HCT116 (cell line): ENCODE measurements around the gene RGS10. TPM values are rescaled to one million over a fixed set of nuclear protein-coding genes. Genes with fewer than 3 reads are reported as not detected.
"Not testable (repeated sequence)": the region's sequence is repeated elsewhere in the genome, so short reads cannot be mapped to it uniquely, and the experiment has no call there.

Source experiments
- ATAC-seq: fragments of 200-7000 bp; cut with Tn5 transposase; 2 replicates; pipeline ENCODE4 v1.9.1; 2020; ENCODE audit warnings: mild to moderate bottlenecking, moderate library complexity
- BruUV-seq: library from RNA; stranded (reverse); fragments of 400-500 nt; replicated peaks from 2 replicates; lab custom pipeline; 2021; lab: Mats Ljungman, UMichigan
- CTCF ChIA-PET: fragments of 300-600 bp; sonication (Branson Sonifier 250); formaldehyde crosslinking; loops from one replicate; lab custom pipeline; 2021; ENCODE audit warnings: antibody characterized with exemption; lab: Charles Lee
- POLR2A ChIA-PET: fragments of 300-600, 350-600 bp; sonication (Branson Sonifier 250); formaldehyde crosslinking; loops from one replicate; lab custom pipeline; 2021; ENCODE audit warnings: antibody characterized with exemption; lab: Charles Lee
- RAD21 ChIA-PET, 2 experiments: fragments of 300-600 bp; sonication (Branson Sonifier 250); formaldehyde crosslinking; loops; one replicate each; lab custom pipeline; 2023; ENCODE audit warnings: low total read pairs in 2 of 2; ENCODE audit not compliant: uncharacterized antibody in 2 of 2, unreplicated experiment in 2 of 2, low non-redundant PET in 1 of 2; lab: Charles Lee
- DNase-seq: peaks from one replicate; pipeline ENCODE4 v3.0.0-alpha.2; 2010; ENCODE audit warnings: low read depth, low spot score
- H2AFZ ChIP-seq: fragments of 200-600 bp; shearing (Covaris generic), sonication (generic); 2 replicates; pipeline ENCODE4 v1.6.1; 2017; ENCODE audit warnings: low read depth, mixed run types, mixed read lengths, antibody characterized with exemption, low read length; ENCODE audit not compliant: poor library complexity, severe bottlenecking
- H3K27ac ChIP-seq: 2 replicates; pipeline ENCODE4 v1.5.1; 2012; ENCODE audit warnings: low read depth, low read length
- H3K27me3 ChIP-seq: fragments of 200-600 bp; sonication (generic); 2 replicates; pipeline ENCODE4 v1.6.1; 2016; ENCODE audit warnings: mixed run types, low read length, mixed read lengths; ENCODE audit not compliant: insufficient read depth
- H3K36me3 ChIP-seq, 2 experiments: fragments of 200-500 bp in 1 of 2; fragments of 200-600 bp in 1 of 2; sonication (Bioruptor generic) in 1 of 2; sonication (generic) in 1 of 2; 2 replicates each; pipeline versions ENCODE4 v1.5.1 to v1.6.1; 2014 to 2016; ENCODE audit warnings: low read length in 2 of 2, inconsistent platforms in 1 of 2, mixed read lengths in 1 of 2, mixed run types in 1 of 2; ENCODE audit not compliant: insufficient read depth in 2 of 2, control insufficient read depth in 1 of 2
- H3K4me1 ChIP-seq, 2 experiments: fragments of 200-600 bp in 1 of 2; sonication (generic) in 1 of 2; 2 replicates each; pipeline versions ENCODE4 v1.5.1 to v1.6.1; 2012 to 2017; ENCODE audit warnings: low read length in 2 of 2, inconsistent platforms in 1 of 2, mild to moderate bottlenecking in 1 of 2, mixed read lengths in 1 of 2, mixed run types in 1 of 2, moderate library complexity in 1 of 2; ENCODE audit not compliant: insufficient read depth in 2 of 2, control insufficient read depth in 1 of 2
- H3K4me2 ChIP-seq: fragments of 200-600 bp; sonication (generic); 2 replicates; pipeline ENCODE4 v1.6.1; 2017; ENCODE audit warnings: mixed run types, low read length, mixed read lengths
- H3K4me3 ChIP-seq, 2 experiments: fragments of 200-600 bp in 1 of 2; sonication (generic) in 1 of 2; replicated peaks in 1 of 2; 2 replicates each; pipeline ENCODE4 v1.5.1; 2011 to 2016; ENCODE audit warnings: low read length in 2 of 2, control low read depth in 1 of 2, low read depth in 1 of 2, mild to moderate bottlenecking in 1 of 2, mixed read lengths in 1 of 2, mixed run types in 1 of 2
- H3K79me2 ChIP-seq: fragments of 200-600 bp; sonication (generic); 2 replicates; pipeline ENCODE4 v1.6.1; 2017; ENCODE audit warnings: mild to moderate bottlenecking, mixed run types, low read length, moderate library complexity, mixed read lengths; ENCODE audit not compliant: insufficient read depth
- H3K9ac ChIP-seq: fragments of 200-600 bp; sonication (generic); 2 replicates; pipeline ENCODE4 v1.6.1; 2016; ENCODE audit warnings: low read length, mixed read lengths
- H3K9me2 ChIP-seq: fragments of 200-600 bp; sonication (generic), shearing (Covaris generic); 2 replicates; pipeline ENCODE4 v1.6.1; 2017; ENCODE audit warnings: mixed run types, mild to moderate bottlenecking, moderate library complexity; ENCODE audit not compliant: insufficient read depth
- H3K9me3 ChIP-seq, 2 experiments: fragments of 200-500 bp in 1 of 2; fragments of 200-600 bp in 1 of 2; sonication (Bioruptor generic) in 1 of 2; sonication (generic) in 1 of 2; 2 replicates each; pipeline ENCODE4 v1.6.1; 2014 to 2017; ENCODE audit warnings: low read length in 2 of 2, mixed read lengths in 2 of 2, inconsistent platforms in 1 of 2, low read depth in 1 of 2, mild to moderate bottlenecking in 1 of 2, mixed run types in 1 of 2, moderate library complexity in 1 of 2; ENCODE audit not compliant: control insufficient read depth in 1 of 2, insufficient read depth in 1 of 2
- H4K20me1 ChIP-seq: fragments of 200-600 bp; sonication (generic), shearing (Covaris generic); 2 replicates; pipeline ENCODE4 v1.6.1; 2017; ENCODE audit warnings: mixed run types, mild to moderate bottlenecking, moderate library complexity; ENCODE audit not compliant: insufficient read depth
- EGR1 ChIP-seq: IDR thresholded peaks from 2 replicates; pipeline ENCODE4 v1.6.1; 2012; ENCODE audit warnings: low read depth
- EZH2phosphoT487 ChIP-seq: fragments of 200-600 bp; IDR thresholded peaks from 2 replicates; pipeline ENCODE4 v1.6.1; 2018; ENCODE audit warnings: antibody characterized with exemption, borderline replicate concordance
- JUND ChIP-seq: IDR thresholded peaks from 2 replicates; pipeline ENCODE4 v1.6.1; 2012
- YY1 ChIP-seq: IDR thresholded peaks from 2 replicates; pipeline ENCODE4 v1.6.1; 2011; ENCODE audit warnings: low read length, low read depth, moderate library complexity, mild to moderate bottlenecking; ENCODE audit not compliant: insufficient replicate concordance; ENCODE audit errors: extremely low read depth
- ZFX ChIP-seq: fragments of 450-650 bp; IDR thresholded peaks from 2 replicates; pipeline ENCODE4 v1.6.1; 2017
- ZNF274 ChIP-seq: fragments of 200-500 bp; sonication (Bioruptor generic); IDR thresholded peaks from 2 replicates; pipeline ENCODE4 v1.6.1; 2014; ENCODE audit warnings: mild to moderate bottlenecking, low read depth, low read length, inconsistent platforms
- intact Hi-C: fragments of 100-400 bp; cut with micrococcal nuclease; formaldehyde crosslinking; loops from 2 replicates; pipeline ENCODE4 v1.10.0; 2022
- total RNA-seq: library from RNA; stranded (reverse); gene quantifications from one replicate; pipeline ENCODE4 v1.2.1, GENCODE V29; 2021; ENCODE audit not compliant: unreplicated experiment
- TF ChIP-seq, protein P1 (sequence below): IDR thresholded peaks from 2 replicates; pipeline ENCODE4 v1.6.1; 2011; ENCODE audit warnings: mild to moderate bottlenecking, low read length, moderate library complexity; ENCODE audit not compliant: insufficient replicate concordance; ENCODE audit errors: extremely low read depth

The RGS10 gene
- total RNA-seq, 1 experiment from 2014 or later = 96.7 TPM

- POLR2A ChIA-PET = interaction anchor here (1.2 kb wide), 1 partner anchor 9 kb away, joined by 4 read pairs; the partner anchor contains the start of gene RGS10
- no peak overlapping the region for H3K27ac ChIP-seq
- no peak overlapping the region for H3K9ac ChIP-seq
- peaks cover 6 to 8% of the 10 kb centered on the region in 2 experiments; a peak in 3 of 4 replicates for H3K4me1 ChIP-seq
- CTCF ChIA-PET = interaction anchor here (0.5 kb wide), 1 partner anchor 43 kb away, joined by 3 read pairs; no protein-coding TSS in a partner anchor
- BruUV-seq = no TSS peak
- H3K9me2 ChIP-seq = no peaks in the 10 kb centered on the region
- H3K4me3 ChIP-seq = no peak overlapping the region
- intact Hi-C loops = no loop called here
- H3K9me3 ChIP-seq = no peaks in the 10 kb centered on the region
- peaks cover 87% of the 10 kb centered on the region for H3K79me2 ChIP-seq
- H3K4me2 ChIP-seq = no peak overlapping the region
- H3K27me3 ChIP-seq = no peaks in the 10 kb centered on the region
- RAD21 ChIA-PET = no interaction called here
- no peaks in the 10 kb centered on the region for H4K20me1 ChIP-seq
- DNase-seq (no peak), ATAC-seq (no peak)
- TF ChIP-seq YY1 (no peak), EGR1 (no peak), EZH2phosphoT487 (no peak), ZFX (no peak), JUND (no peak), ZNF274 (no peak)
- TF ChIP-seq, protein P1, sequence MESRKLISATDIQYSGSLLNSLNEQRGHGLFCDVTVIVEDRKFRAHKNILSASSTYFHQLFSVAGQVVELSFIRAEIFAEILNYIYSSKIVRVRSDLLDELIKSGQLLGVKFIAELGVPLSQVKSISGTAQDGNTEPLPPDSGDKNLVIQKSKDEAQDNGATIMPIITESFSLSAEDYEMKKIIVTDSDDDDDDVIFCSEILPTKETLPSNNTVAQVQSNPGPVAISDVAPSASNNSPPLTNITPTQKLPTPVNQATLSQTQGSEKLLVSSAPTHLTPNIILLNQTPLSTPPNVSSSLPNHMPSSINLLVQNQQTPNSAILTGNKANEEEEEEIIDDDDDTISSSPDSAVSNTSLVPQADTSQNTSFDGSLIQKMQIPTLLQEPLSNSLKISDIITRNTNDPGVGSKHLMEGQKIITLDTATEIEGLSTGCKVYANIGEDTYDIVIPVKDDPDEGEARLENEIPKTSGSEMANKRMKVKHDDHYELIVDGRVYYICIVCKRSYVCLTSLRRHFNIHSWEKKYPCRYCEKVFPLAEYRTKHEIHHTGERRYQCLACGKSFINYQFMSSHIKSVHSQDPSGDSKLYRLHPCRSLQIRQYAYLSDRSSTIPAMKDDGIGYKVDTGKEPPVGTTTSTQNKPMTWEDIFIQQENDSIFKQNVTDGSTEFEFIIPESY = no peak
- peaks cover 0 to 4% of the 10 kb centered on the region in 2 experiments; a peak in 1 of 4 replicates for H3K36me3 ChIP-seq
- H2AFZ ChIP-seq = no peak overlapping the region
These were observed 9.0 kb downstream of the RGS10 start for GRCh38 chr10:119533473-119533872.

DNA sequence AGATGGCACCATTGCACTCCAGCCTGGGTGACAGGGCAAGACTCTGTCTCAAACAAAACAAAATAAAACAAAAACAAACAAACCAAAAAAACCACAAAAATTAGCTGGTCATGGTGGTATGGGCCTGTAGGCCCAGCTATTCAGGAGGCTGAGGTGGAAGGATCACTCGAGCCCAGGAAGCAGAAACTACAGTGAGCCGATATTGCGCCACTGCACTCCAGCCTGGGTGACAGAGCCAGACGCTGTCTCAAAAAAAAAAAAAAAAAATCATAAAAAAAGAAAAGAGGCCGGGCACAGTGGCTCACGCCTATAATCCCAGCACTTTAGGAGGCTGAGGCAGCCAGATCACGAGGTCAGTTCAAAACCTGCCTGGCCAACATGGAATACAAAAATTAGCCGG is 9.7 kb downstream of the RGS10 start:
- H3K4me3 ChIP-seq, H3K27ac ChIP-seq, CTCF ChIA-PET, RAD21 ChIA-PET, H3K27me3 ChIP-seq, POLR2A ChIA-PET, H3K9me2 ChIP-seq, H3K9ac ChIP-seq, intact Hi-C loops, H2AFZ ChIP-seq, DNase-seq, H4K20me1 ChIP-seq, H3K9me3 ChIP-seq, H3K4me1 ChIP-seq, BruUV-seq, H3K4me2 ChIP-seq, ATAC-seq, H3K36me3 ChIP-seq: not testable (repeated sequence)
- H3K79me2 ChIP-seq = peaks cover 87% of the 10 kb centered on the region

GRCh38 chr10:119532251-119532650 is 10.3 kb downstream of the RGS10 start:
- H3K9ac ChIP-seq, H2AFZ ChIP-seq, H3K9me2 ChIP-seq, DNase-seq, H3K4me3 ChIP-seq, H3K4me2 ChIP-seq, CTCF ChIA-PET, H3K27ac ChIP-seq, BruUV-seq, POLR2A ChIA-PET, H3K27me3 ChIP-seq, intact Hi-C loops, H4K20me1 ChIP-seq, H3K9me3 ChIP-seq, H3K4me1 ChIP-seq, ATAC-seq, H3K36me3 ChIP-seq: not testable (repeated sequence)
- RAD21 ChIA-PET = interaction anchor here in 1 of 2 experiments (0.6 kb wide), 1 partner anchor 73 kb away, joined by 4 read pairs; no protein-coding TSS in a partner anchor
- peaks cover 87% of the 10 kb centered on the region for H3K79me2 ChIP-seq
